Fibroblast of villous mesenchyme (primary cell): ENCODE results near the gene TMEM63B. TPM values are rescaled to one million over a fixed set of nuclear protein-coding genes. Genes with fewer than 3 reads are reported as not detected.
"Not testable (repeated sequence)": the region's sequence is repeated elsewhere in the genome, so short reads cannot be mapped to it uniquely, and the experiment has no call there.

Source experiments
- DNase-seq: peaks from one replicate; pipeline ENCODE4 v3.0.0-alpha.2; 2010; ENCODE audit warnings: low read depth
- H3K4me3 ChIP-seq: 2 replicates; pipeline ENCODE4 v1.5.1; 2011; ENCODE audit warnings: low read depth, mild to moderate bottlenecking, low read length
- CTCF ChIP-seq: IDR thresholded peaks from 2 replicates; pipeline ENCODE4 v1.5.1; 2012; ENCODE audit warnings: low read depth, mild to moderate bottlenecking, low read length; ENCODE audit not compliant: insufficient read depth
- total RNA-seq: library from RNA; depleted of rRNA; stranded (reverse); fragments of >200 nt; gene quantifications from 2 replicates; pipeline ENCODE4 v1.2.3, GENCODE V29; 2012

Gene TMEM63B
- total RNA-seq, 1 donor: 32.4 TPM

GRCh38 chr6:44178424-44179071 lies 51.2 kb downstream of the TMEM63B start:
- H3K4me3 ChIP-seq: no peak overlapping the region
- TF ChIP-seq CTCF: no peak
- no peak for DNase-seq

- TF ChIP-seq CTCF: no peak
- H3K4me3 ChIP-seq: no peak overlapping the region
- no peak for DNase-seq
Observed at GRCh38 chr6:44179072-44179536, 51.8 kb downstream of the TMEM63B start.

- DNase-seq: no peak
- no peak for TF ChIP-seq CTCF
- no peak overlapping the region for H3K4me3 ChIP-seq
Observed at GRCh38 chr6:44179648-44180047, 52.3 kb downstream of the TMEM63B start.

GRCh38 chr6:44180406-44180805 lies 53.1 kb downstream of the TMEM63B start:
- DNase-seq: no peak
- no peak for TF ChIP-seq CTCF
- H3K4me3 ChIP-seq: no peak overlapping the region

GRCh38 chr6:44180886-44181285 lies 53.5 kb downstream of the TMEM63B start:
- no peak overlapping the region for H3K4me3 ChIP-seq
- DNase-seq: no peak
- TF ChIP-seq CTCF: no peak

- not testable (repeated sequence) for DNase-seq, H3K4me3 ChIP-seq
Observed at GRCh38 chr6:44181784-44182183, 54.4 kb downstream of the TMEM63B start.

GRCh38 chr6:44182911-44183390 lies 55.6 kb downstream of the TMEM63B start:
- TF ChIP-seq CTCF: no peak
- no peak for DNase-seq
- no peak overlapping the region for H3K4me3 ChIP-seq
